Stimulated activated naive CD8-positive, alpha-beta T cell treated with anti-CD3 and anti-CD28 coated beads, Interleukin-15, Interleukin-2, amounts not matched to agents 100 U/mL and 50 U/mL, for 24 hours (primary cell): ENCODE results near the gene PSMA6.
A peak's percentile ranks its signal among the peaks of the same experiment; 100 is the strongest.
"Not testable (repeated sequence)": the region's sequence is repeated elsewhere in the genome, so short reads cannot be mapped to it uniquely, and the experiment has no call there.

Source experiments
- ATAC-seq: fragments of 150-1000 bp; cut with Tn5 transposase; one replicate; pipeline ENCODE4 v1.10.0; 2021
- DNase-seq: peaks from one replicate; pipeline ENCODE4 v3.0.0; 2021

PSMA6 gene

GRCh38 chr14:35285168-35286002, 6.8 kb upstream of the PSMA6 start:
- ATAC-seq = peak; percentile 55
- DNase-seq = no peak

DNA sequence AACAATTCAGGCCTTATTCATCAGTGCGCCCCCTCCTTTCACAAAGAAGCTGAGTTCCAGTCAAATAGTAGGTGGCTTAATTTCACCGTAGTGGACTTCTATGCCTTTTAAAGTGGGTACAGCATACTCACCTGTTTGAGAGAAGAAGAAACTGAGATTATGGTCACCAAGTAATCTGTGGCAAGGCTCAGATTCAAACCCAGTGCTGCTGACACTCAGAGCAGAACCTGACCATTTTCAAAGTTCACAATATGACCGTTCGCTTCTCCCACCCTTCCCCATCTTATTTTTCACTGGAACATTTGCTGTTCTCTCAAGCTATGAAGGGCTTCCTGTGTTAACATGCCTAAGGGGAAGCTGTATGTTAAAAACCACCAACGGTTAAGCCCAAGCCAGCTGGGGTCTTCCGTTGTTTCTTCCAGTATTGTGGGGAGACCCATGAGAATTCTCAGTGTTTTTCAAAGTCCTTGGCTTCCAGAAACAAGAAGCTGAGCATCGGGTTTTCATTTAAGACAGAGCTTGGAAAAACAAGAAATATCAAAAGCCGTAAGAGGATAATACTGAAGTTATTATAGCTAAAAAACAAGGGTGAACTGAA, 6.1 kb upstream of the PSMA6 start:
- no peak for ATAC-seq

DNA sequence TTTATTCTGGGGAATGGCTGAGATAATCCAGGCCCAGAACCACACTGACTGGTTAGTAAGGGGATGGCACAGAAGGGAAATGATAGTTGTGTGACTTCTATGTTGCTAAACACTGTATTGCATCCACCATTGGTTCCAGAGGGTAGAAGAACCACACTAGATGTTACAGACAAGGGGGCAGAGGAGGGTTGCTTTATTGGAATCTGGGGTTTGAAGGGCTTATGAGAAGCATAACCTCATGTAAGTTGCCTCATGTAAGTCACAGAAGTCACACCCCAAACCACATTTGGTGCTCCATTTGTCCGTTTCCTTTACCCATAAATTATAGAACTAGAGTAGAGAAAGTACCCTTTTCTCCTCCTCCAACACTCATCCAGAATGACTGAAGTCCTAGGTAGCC, 5.5 kb upstream of the PSMA6 start:
- ATAC-seq = peak; percentile 4
- DNase-seq = no peak

More for the DNA sequence above, 6.1 kb upstream of the PSMA6 start:
- no peak for DNase-seq

GRCh38 chr14:35287431-35288013, 4.7 kb upstream of the PSMA6 start:
- DNase-seq = peak; percentile 70
- ATAC-seq = peak; percentile 75

GRCh38 chr14:35289623-35290022, 2.6 kb upstream of the PSMA6 start:
- ATAC-seq = no peak
- no peak for DNase-seq

GRCh38 chr14:35292770-35293561, 784 bp downstream of the PSMA6 start:
- ATAC-seq = peak; percentile 5
- no peak for DNase-seq

DNA sequence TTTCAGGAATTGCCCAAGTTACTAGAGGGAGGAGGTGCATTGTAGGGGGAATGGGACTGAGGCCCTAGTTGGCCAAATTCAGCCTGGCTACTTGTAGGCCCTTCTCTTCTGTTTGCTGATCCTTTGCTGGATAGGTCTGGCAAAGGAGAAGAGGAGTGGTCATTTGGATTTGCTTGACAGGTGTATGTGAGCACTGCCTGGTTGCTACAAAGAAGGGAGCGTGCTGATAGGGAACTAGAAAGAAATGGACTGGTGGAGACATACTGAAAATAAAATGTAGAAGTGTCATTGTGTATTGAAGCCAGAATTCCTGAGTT, 3.6 kb downstream of the PSMA6 start:
- DNase-seq = no peak
- no peak for ATAC-seq

GRCh38 chr14:35296545-35296944, 4.4 kb downstream of the PSMA6 start:
- no peak for ATAC-seq
- no peak for DNase-seq

DNA sequence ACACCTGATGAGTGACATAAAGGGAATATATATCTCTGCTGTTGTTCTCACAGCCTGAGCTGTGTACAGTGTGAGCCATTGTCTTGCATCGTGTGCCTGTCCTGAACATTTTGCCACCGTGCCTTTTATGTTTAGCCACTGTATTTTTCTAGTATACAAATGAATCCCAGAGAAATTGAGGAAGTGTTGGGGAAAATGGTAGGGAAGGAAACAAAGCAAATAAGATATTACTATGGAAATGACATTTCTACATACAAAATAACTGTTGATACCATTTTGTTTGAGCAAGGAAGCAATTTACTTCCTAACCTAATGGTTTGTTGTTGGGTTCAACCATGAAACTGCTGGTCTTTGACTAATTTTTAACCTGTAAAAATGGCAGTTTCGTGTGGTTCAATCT, 5.5 kb downstream of the PSMA6 start:
- DNase-seq (no peak), ATAC-seq (no peak)

DNA sequence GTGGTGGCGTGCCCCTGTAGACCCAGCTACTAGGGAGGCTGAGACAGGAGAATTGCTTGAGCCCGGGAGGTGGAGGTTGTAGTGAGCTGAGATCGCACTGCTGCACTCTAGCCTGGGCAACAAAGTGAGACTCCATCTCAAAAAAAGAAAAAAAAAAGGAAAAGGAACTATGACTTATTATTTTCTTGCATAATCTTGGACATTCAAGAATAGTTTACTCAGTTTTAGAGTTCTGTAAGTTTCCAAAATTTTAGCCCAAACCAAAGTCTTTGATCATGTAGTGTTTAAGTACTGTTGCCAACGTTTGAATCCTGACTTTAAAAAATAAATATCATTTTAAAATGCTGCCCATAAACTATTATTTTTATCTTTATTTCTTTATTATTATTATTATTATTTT, 6.2 kb downstream of the PSMA6 start:
- ATAC-seq = no peak
- DNase-seq = no peak

- no peak for DNase-seq
- ATAC-seq = peak; percentile 25
Observed at GRCh38 chr14:35299708-35300107, 7.5 kb downstream of the PSMA6 start.

DNA sequence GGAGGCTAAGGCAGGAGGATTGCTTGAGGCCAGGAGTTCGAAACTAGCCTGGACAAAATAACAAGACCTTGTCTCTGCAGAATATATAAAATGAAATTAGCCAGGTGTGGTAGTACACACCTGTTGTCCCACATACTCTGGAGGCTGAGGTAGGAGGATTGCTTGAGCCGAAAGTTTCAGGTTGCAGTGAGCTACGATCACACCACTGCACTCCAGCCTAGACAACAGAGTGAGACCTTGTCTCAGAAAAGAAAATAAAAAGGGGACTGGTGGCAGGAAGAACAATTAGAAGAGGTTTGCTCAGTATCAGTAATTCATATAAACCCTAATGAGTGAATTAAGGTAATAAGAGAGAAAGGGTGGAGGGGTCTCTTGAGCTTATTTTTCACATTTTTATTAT, 8.0 kb downstream of the PSMA6 start:
- no peak for ATAC-seq
- DNase-seq = no peak

DNA sequence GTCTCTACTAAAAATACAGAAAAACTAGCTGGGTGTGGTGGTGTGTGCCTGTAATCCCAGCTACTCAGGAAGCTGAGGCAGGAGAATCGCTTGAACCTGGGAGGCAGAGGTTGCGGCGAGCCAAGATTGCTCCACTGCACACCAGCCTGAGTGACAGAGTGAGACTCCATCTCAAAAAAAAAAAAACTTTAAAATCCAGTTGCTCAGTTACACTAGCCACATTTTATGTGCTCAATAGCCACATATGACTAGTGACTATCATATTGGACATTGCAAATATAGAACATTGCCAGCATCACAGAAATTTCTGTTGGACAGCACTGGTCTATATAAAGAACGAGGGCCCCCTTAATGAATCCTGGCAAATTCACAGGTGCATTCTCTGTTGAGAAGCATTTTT, 9.2 kb downstream of the PSMA6 start:
- peak; percentile 59 for ATAC-seq
- DNase-seq = not testable (repeated sequence)

- ATAC-seq (peak; percentile 64), DNase-seq (no peak)
Observed at GRCh38 chr14:35301735-35302528, 9.8 kb downstream of the PSMA6 start.

DNA sequence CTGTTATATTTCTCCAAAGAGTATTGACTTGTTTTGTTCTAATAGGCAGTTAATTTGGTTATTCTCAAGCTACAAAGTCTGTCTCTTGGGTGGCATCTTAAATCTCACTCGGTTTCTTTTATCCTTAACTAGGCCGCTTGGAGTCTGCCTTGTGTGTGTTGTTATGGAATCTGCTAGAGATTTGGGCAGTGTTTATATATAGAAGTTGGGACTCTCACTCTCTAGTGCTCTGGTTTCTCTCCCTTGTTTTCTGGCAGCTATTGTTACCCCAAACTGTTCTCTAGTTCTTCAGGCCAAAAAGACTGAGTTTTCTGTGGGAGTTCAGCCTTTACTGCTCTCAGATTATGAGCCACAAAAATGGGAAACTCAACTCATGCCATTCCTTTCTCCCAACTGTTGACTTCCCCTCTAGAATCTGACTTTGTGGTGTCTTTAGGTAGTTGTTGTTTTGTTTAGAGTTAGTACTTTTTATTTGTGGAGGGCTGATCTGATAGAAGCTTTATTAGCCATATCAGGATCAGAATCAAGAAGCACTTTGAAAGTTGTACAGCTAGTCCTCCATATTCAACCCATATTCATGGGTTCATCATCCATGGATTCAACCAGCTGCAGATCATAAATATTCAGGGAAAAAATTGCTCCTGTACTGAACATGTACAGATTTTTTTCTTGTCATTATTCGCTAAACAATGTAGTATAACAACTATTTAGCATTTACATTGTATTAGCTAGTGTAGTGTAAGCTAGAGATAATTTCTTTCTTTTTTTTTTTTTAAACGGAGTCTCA, 11.2 kb downstream of the PSMA6 start:
- ATAC-seq = no peak
- no peak for DNase-seq

- ATAC-seq (no peak), DNase-seq (no peak)
Observed at GRCh38 chr14:35304812-35305462, 12.8 kb downstream of the PSMA6 start.

DNA sequence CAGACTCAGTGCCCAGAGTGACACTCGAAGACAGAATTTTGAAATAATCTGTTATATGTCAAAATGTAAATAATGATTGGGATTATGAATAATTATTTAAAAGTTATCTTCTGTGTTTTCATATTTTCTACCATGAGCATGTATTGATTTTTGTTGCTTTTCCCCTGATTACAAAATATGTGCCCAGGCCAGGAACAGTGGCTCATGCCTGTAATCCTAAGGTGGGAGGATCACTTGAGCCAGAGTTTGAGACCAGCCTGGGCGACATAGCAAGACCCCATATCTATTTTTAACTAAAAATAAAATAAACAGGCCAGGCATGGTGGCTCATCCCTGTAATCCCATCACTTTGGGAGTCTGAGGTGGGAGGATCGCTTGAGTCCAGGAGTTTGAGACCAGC, 13.5 kb downstream of the PSMA6 start:
- ATAC-seq = no peak

DNA sequence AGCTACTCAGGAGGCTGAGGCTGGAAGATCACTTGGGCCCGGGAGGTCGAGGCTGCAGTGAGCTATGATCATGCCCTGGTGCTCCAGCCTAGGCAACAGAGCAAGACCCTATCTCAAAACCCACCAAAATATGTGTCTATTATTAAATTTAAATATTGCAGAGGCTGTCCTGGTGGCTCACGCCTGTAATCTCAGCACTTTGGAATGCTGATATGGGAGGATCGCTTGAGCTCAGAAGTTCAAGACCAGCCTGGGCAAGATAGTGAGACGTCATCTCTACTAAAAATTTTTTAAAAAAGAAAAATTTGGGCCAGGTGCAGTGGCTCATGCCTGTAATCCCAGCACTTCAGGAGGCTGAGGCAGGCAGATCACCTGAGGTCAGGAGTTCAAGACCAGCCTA, 13.9 kb downstream of the PSMA6 start:
- ATAC-seq (no peak), DNase-seq (no peak)

More for the DNA sequence above, 13.5 kb downstream of the PSMA6 start:
- no peak for DNase-seq

DNA sequence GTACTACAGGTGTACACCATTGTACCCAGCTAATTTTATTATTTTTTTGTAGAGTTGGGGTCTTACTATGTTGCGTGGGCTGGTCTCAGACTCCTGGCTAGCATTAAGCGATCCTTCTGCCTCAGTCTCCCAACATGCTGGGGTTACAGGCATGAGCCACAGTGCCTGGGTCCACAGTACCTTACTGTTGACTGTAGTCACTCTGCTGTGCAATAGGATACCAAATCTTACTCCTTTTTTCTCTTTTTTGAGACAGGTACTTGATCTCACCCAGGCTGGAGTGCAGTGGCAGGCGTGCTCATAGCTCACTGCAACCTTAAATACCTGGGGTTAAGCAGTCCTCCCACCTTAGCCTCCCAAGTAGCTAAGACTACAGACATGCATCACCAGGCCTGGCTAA, 25.6 kb downstream of the PSMA6 start:
- DNase-seq (no peak), ATAC-seq (no peak)

GRCh38 chr14:35319509-35319908, 27.3 kb downstream of the PSMA6 start:
- DNase-seq (no peak), ATAC-seq (no peak)

- DNase-seq = no peak
- no peak for ATAC-seq
Observed at GRCh38 chr14:35320472-35320871, 28.3 kb downstream of the PSMA6 start.
